B cell (primary cell): ENCODE measurements around the gene HMOX1. TPM values are rescaled to one million over a fixed set of nuclear protein-coding genes. Genes with fewer than 3 reads are reported as not detected.

Experiments used
- ATAC-seq: fragments of 200-7000 bp; cut with Tn5 transposase; one replicate; pipeline ENCODE4 v1.10.0; 2021; ENCODE audit warnings: low read depth, mild to moderate bottlenecking, moderate number of reproducible peaks, moderate library complexity
- CTCF ChIA-PET: fragments of 350-600 bp; sonication (Branson Sonifier 250); formaldehyde crosslinking; loops from one replicate; lab custom pipeline; 2021; ENCODE audit warnings: antibody characterized with exemption, inconsistent platforms; lab: Charles Lee
- POLR2A ChIA-PET: fragments of 350-600 bp; sonication (Branson Sonifier 250); formaldehyde crosslinking; loops from one replicate; lab custom pipeline; 2021; ENCODE audit warnings: antibody characterized with exemption; lab: Charles Lee
- DNase-seq: peaks from one replicate; pipeline ENCODE4 v3.0.0; 2013
- H2AFZ ChIP-seq: 2 replicates; pipeline ENCODE4 v1.6.1; 2012; ENCODE audit warnings: mild to moderate bottlenecking, low read depth, low read length; ENCODE audit not compliant: insufficient read depth, poor library complexity, severe bottlenecking
- H3K27ac ChIP-seq, 2 donors: 1 replicate in 1 of 2; 2 replicates in 1 of 2; pipeline ENCODE4 v1.5.1; 2012 to 2013; ENCODE audit warnings: low read length in 2 of 2, mild to moderate bottlenecking in 2 of 2, moderate library complexity in 1 of 2
- H3K27me3 ChIP-seq, 4 experiments: fragments of 200-600 bp in 1 of 4; sonication (generic) in 1 of 4; replicated peaks in 1 of 4; 1 replicate in 2 of 4; 2 replicates in 2 of 4; pipeline versions ENCODE4 v1.6.1 to v1.7.0; 2013 to 2016; ENCODE audit warnings: low read length in 3 of 4, mild to moderate bottlenecking in 2 of 4, mixed read lengths in 1 of 4, moderate library complexity in 1 of 4; ENCODE audit not compliant: insufficient read depth in 4 of 4, control insufficient read depth in 3 of 4; ENCODE audit errors: control extremely low read depth in 1 of 4
- H3K36me3 ChIP-seq, 2 experiments: replicated peaks in 1 of 2; 1 replicate in 1 of 2; 2 replicates in 1 of 2; pipeline versions ENCODE4 v1.6.1 to v1.7.1; 2013; ENCODE audit warnings: low read length in 1 of 2; ENCODE audit not compliant: insufficient read depth in 2 of 2, control insufficient read depth in 1 of 2; ENCODE audit errors: control extremely low read depth in 1 of 2, extremely low read depth in 1 of 2
- H3K4me1 ChIP-seq, 2 donors: fragments of 200-600 bp in 1 of 2; sonication (generic) in 1 of 2; 1 replicate in 1 of 2; 2 replicates in 1 of 2; pipeline versions ENCODE4 v1.5.1 to v1.6.1; 2013 to 2017; ENCODE audit warnings: low read length in 2 of 2; ENCODE audit not compliant: control insufficient read depth in 2 of 2, insufficient read depth in 2 of 2
- H3K4me2 ChIP-seq: replicated peaks from 2 replicates; pipeline ENCODE3; 2012; ENCODE audit warnings: mild to moderate bottlenecking, low read depth, low read length; ENCODE audit not compliant: poor library complexity, severe bottlenecking
- H3K4me3 ChIP-seq, 5 experiments: fragments of 200-600 bp in 1 of 5; sonication (generic) in 1 of 5; 1 replicate in 3 of 5; 2 replicates in 2 of 5; pipeline versions ENCODE4 v1.5.1 to v1.7.0; 2011 to 2016; ENCODE audit warnings: low read length in 4 of 5, mild to moderate bottlenecking in 4 of 5, low read depth in 2 of 5, control low read depth in 1 of 5, moderate library complexity in 1 of 5; ENCODE audit not compliant: insufficient read depth in 1 of 5; ENCODE audit errors: control extremely low read depth in 1 of 5, extremely low read depth in 1 of 5
- H3K79me2 ChIP-seq: fragments of 200-600 bp; sonication (generic); one replicate; pipeline ENCODE4 v1.6.0; 2016; ENCODE audit warnings: low read length; ENCODE audit not compliant: control insufficient read depth, insufficient read depth
- H3K9ac ChIP-seq: fragments of 200-600 bp; sonication (generic); 2 replicates; pipeline ENCODE4 v1.6.1; 2017; ENCODE audit warnings: mild to moderate bottlenecking, low read length, moderate library complexity
- H3K9me3 ChIP-seq, 3 donors: one replicate each; pipeline versions ENCODE4 v1.6.1 to v1.7.1; 2013; ENCODE audit warnings: low read length in 2 of 3; ENCODE audit not compliant: control insufficient read depth in 2 of 3, insufficient read depth in 1 of 3; ENCODE audit errors: control extremely low read depth in 1 of 3
- H4K20me1 ChIP-seq: 2 replicates; pipeline ENCODE4 v1.6.0; 2012; ENCODE audit warnings: mild to moderate bottlenecking, low read length; ENCODE audit not compliant: insufficient read depth, control insufficient read depth, poor library complexity, severe bottlenecking
- H3K27ac Mint-ChIP-seq: one replicate; pipeline ENCODE4 v1.8.0; 2021; ENCODE audit warnings: mixed read lengths
- H3K27me3 Mint-ChIP-seq: one replicate; pipeline ENCODE4 v1.8.0; 2021; ENCODE audit warnings: mixed read lengths
- H3K4me1 Mint-ChIP-seq: one replicate; pipeline ENCODE4 v1.8.0; 2021; ENCODE audit warnings: mixed read lengths
- H3K4me3 Mint-ChIP-seq: one replicate; pipeline ENCODE4 v1.8.0; 2021; ENCODE audit warnings: mixed read lengths
- H3K9me3 Mint-ChIP-seq: one replicate; pipeline ENCODE4 v1.8.0; 2022; ENCODE audit warnings: mixed read lengths; ENCODE audit not compliant: insufficient read depth
- CTCF ChIP-seq: fragments of 200-600 bp; IDR thresholded peaks from one replicate; pipeline ENCODE4 v1.8.0; 2022; ENCODE audit warnings: antibody characterized with exemption, mild to moderate bottlenecking
- EZH2 ChIP-seq: IDR thresholded peaks from 2 replicates; pipeline ENCODE4 v1.6.1; 2012; ENCODE audit warnings: borderline replicate concordance, low read depth, mild to moderate bottlenecking, moderate library complexity, low read length; ENCODE audit not compliant: insufficient read depth, poor library complexity, severe bottlenecking
- WGBS: methylation state at CpG from one replicate; pipeline ENCODE4 v1.1.5; 2013; ENCODE audit warnings: missing lambda C conversion rate; ENCODE audit not compliant: insufficient coverage; 5-methylcytosine and 5-hydroxymethylcytosine counted together
- intact Hi-C: fragments of 100-400 bp; cut with micrococcal nuclease; formaldehyde crosslinking; loops from one replicate; pipeline ENCODE4 v1.10.0; 2022
- polyA plus RNA-seq: library from polyadenylated mRNA; depleted of rRNA; stranded (reverse); fragments of >200 nt; gene quantifications from 2 replicates; pipeline ENCODE4 v1.2.3, GENCODE V29; 2012
- total RNA-seq, 2 donors: library from RNA; stranded (reverse); fragments of 120-200 nt in 1 of 2; gene quantifications; 1 replicate in 1 of 2; 2 replicates in 1 of 2; pipeline versions ENCODE4 v1.2.3 to v1.2.4, GENCODE V29; 2013 to 2022

HMOX1 gene
- total and polyA plus RNA-seq, 2 donors (not counting 1 experiment from before 2014, with no cell fraction given) = 9.4 to 21.9 TPM

- H3K4me1 Mint-ChIP-seq = peaks cover 49% of the 10 kb centered on the region
- intact Hi-C loops = loop anchor here (1.0 kb wide), 3 partner anchors 10 to 48 kb away; no protein-coding TSS in a partner anchor
- ATAC-seq = peak; percentile 97
These were observed 19.0 kb downstream of the HMOX1 start, which contains the start of gene MCM5 for GRCh38 chr22:35399678-35400500. Gene MCM5 (plus strand): TSS chr22:35400140. CDS start chr22:35400439, 299 bp downstream.

More at GRCh38 chr22:35399678-35400500, 19.0 kb downstream of the HMOX1 start, which contains the start of gene MCM5:
- no peaks in the 10 kb centered on the region for H4K20me1 ChIP-seq
- H3K27ac Mint-ChIP-seq = peak within 1 kb of the TSS; percentile 98
- H3K9ac ChIP-seq = peak within 1 kb of the TSS; percentile 86
- CTCF ChIA-PET = interaction anchor here (3.1 to 7.3 kb wide), 3 partner anchors 11 to 49 kb away, joined by 7 to 60 read pairs (median 17); no protein-coding TSS in a partner anchor
- H3K27me3 ChIP-seq = no peaks in the 10 kb centered on the region
- H3K79me2 ChIP-seq = peaks cover 33% of the 10 kb centered on the region
- H3K4me3 ChIP-seq = peak within 1 kb of the TSS; percentile 76 to 100 (median 90)
- peak within 1 kb of the TSS; percentile 98 for H3K4me3 Mint-ChIP-seq
- POLR2A ChIA-PET = interaction anchor here (1.3 to 3.8 kb wide), 5 partner anchors 10 to 47 kb away, joined by 3 to 28 read pairs (median 5); partner anchors contain the start of gene HMOX1
- 1% methylated on average over 63 of the region's 64 CpGs for WGBS
- H3K36me3 ChIP-seq = peaks cover 0 to 30% of the 10 kb centered on the region in 2 experiments
- peak; percentile 98 for DNase-seq
- H3K9me3 ChIP-seq = no peaks in the 10 kb centered on the region
- peaks cover 35 to 64% of the 10 kb centered on the region in 2 donors for H3K4me1 ChIP-seq
- H2AFZ ChIP-seq = peak within 1 kb of the TSS; percentile 87
- TF ChIP-seq CTCF (no peak), EZH2 (no peak)
- peak within 1 kb of the TSS; percentile 82 to 92 for H3K27ac ChIP-seq
- H3K9me3 Mint-ChIP-seq = no peaks in the 10 kb centered on the region
- H3K27me3 Mint-ChIP-seq = no peaks in the 10 kb centered on the region
- H3K4me2 ChIP-seq = peak within 1 kb of the TSS; percentile 84
